ENCODE data around the gene RNASE12. TPM values are rescaled to one million over a fixed set of nuclear protein-coding genes. Genes with fewer than 3 reads are reported as not detected.

Gene RNASE12
- total RNA-seq, 4 donors from 2014 or later = not detected

DNA sequence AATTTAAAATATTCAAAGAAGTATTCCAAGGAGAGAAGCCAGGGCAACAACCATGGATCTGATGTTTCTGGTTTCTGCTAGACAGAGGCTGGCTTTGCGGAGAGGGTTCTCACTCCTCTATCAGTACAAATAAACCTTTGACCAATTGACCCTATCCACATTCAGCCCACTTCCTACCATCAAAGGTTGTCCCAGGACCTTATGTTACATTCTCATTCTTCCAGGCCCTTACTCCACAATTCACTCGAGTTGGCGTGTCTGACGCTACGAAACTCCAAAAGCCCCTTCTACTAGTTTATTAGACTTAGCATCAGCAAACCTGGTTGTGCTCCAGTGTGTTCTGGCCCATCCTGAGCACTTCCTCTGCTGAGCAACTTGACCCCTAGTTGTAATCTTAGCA is 24.8 kb upstream of the RNASE12 start:
- peaks cover 0 to 33% (median 7%) of the 10 kb centered on the region in 3 donors for H3K4me1 ChIP-seq
- no peak overlapping the region for H3K27ac ChIP-seq
- 88 to 98% methylated on average over 5 of the region's 5 CpGs for WGBS, 2 donors (ENCODE audit: low coverage in 1 of 2)
- ATAC-seq = no peak
- no peak overlapping the region for H3K4me3 ChIP-seq
- no peaks in the 10 kb centered on the region for H3K36me3 ChIP-seq
- H3K27me3 ChIP-seq = no peaks in the 10 kb centered on the region
- no peaks in the 10 kb centered on the region for H3K9me3 ChIP-seq
- TF ChIP-seq EP300 (IDR thresholded peaks at IDR 0.05) = no peak
- TF ChIP-seq, protein P1, sequence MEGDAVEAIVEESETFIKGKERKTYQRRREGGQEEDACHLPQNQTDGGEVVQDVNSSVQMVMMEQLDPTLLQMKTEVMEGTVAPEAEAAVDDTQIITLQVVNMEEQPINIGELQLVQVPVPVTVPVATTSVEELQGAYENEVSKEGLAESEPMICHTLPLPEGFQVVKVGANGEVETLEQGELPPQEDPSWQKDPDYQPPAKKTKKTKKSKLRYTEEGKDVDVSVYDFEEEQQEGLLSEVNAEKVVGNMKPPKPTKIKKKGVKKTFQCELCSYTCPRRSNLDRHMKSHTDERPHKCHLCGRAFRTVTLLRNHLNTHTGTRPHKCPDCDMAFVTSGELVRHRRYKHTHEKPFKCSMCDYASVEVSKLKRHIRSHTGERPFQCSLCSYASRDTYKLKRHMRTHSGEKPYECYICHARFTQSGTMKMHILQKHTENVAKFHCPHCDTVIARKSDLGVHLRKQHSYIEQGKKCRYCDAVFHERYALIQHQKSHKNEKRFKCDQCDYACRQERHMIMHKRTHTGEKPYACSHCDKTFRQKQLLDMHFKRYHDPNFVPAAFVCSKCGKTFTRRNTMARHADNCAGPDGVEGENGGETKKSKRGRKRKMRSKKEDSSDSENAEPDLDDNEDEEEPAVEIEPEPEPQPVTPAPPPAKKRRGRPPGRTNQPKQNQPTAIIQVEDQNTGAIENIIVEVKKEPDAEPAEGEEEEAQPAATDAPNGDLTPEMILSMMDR (IDR thresholded peaks at IDR 0.05) = no peak
- TF ChIP-seq POLR2AphosphoS5 (IDR thresholded peaks at IDR 0.05) = no peak
- no peak for TF ChIP-seq POLR2A (IDR thresholded peaks at IDR 0.05)

DNA sequence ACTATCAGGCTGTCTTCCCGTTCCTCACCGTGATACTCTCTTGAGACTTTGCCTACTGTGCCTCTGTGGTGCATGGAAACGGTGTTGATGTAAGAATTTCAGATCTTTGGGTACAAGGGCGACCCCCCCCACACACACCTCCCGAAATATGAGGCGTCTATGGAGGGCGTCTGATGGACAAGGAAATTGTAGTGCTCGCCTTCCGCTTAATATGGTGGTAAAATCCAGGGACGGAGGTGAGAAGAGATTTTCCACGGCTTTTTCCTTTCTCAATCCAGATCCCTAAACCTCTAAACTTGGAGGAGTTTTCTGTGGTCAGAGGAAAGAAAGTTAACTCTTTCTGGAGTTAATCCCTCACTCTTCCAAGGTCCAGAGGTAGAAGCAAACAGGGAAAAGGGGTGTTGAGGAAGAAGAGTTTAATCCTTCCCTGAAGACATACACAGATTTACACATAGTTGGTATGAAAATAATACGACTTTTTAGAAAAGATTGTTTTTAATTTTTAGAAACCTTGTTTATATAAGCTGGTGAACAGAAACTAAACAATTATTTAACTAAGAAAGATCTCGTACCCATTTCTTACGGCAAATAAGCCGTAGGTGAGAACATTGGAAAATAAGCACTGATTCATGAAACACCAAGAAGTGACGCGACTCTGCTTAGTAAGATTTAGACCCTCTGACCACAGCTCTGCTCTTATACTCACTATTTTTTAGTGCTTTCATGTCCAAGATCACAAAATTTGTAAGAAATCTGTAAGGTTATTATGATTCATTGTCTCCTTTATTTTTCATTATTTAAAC is 23.1 kb upstream of the RNASE12 start:
- H3K27ac ChIP-seq = peak overlapping the region; percentile 72 to 81 (median 78)
- no peaks in the 10 kb centered on the region for H3K36me3 ChIP-seq
- peaks cover 0 to 44% (median 7%) of the 10 kb centered on the region in 3 donors for H3K4me1 ChIP-seq
- no peaks in the 10 kb centered on the region for H3K27me3 ChIP-seq
- H3K4me3 ChIP-seq = peak overlapping the region; percentile 56 to 73
- ATAC-seq = no peak
- TF ChIP-seq, protein P1 (IDR thresholded peaks at IDR 0.05) = no peak
- TF ChIP-seq POLR2AphosphoS5 (IDR thresholded peaks at IDR 0.05) = no peak
- TF ChIP-seq POLR2A (IDR thresholded peaks at IDR 0.05) = no peak
- TF ChIP-seq EP300 (IDR thresholded peaks at IDR 0.05) = no peak
- 6 to 12% methylated on average over 8 to 15 of the region's 17 CpGs for WGBS, 2 donors (ENCODE audit: low coverage in 1 of 2)
- H3K9me3 ChIP-seq = no peaks in the 10 kb centered on the region

- peaks cover 0 to 48% (median 7%) of the 10 kb centered on the region in 3 donors for H3K4me1 ChIP-seq
- WGBS, 2 donors (ENCODE audit: low coverage in 1 of 2) = 0 to 1% methylated on average over 15 to 26 of the region's 34 CpGs
- no peaks in the 10 kb centered on the region for H3K36me3 ChIP-seq
- TF ChIP-seq, protein P1 (IDR thresholded peaks at IDR 0.05) = peak; percentile 61 to 99 (median 90)
- no peak for TF ChIP-seq POLR2AphosphoS5 (IDR thresholded peaks at IDR 0.05)
- no peaks in the 10 kb centered on the region for H3K27me3 ChIP-seq
- peak; percentile 89 for ATAC-seq
- H3K4me3 ChIP-seq = peak overlapping the region; percentile 56 to 73
- no peaks in the 10 kb centered on the region for H3K9me3 ChIP-seq
- H3K27ac ChIP-seq = peak overlapping the region; percentile 72 to 81 (median 78)
Observed at GRCh38 chr14:20613094-20614037, 22.2 kb upstream of the RNASE12 start.

DNA sequence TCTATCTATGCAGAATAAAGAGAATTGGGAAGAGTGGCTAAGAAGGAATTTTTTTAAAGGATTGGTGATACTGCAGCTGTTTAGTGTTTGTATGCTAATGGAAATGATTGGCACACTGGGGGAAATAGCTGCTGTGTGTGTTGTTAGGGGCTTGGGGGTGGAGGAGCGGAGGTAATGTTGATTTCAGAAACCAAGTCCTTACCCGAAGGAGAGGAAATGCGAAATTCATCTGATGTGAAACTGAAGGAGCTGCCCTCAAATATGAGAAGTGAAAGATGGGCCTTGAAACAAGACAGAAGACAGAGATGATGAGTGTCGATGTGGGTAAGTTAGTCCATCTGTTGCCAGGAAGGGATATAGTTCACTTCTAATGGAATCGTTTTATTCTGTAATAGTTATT is 21.2 kb upstream of the RNASE12 start:
- Histone ChIP-seq H3K27ac (peak overlapping the region in 1 of 4 donors; percentile 80), H3K4me1 (peaks cover 0 to 48% (median 7%) of the 10 kb centered on the region in 3 donors), H3K9me3 (no peaks in the 10 kb centered on the region), H3K36me3 (no peaks in the 10 kb centered on the region), H3K4me3 (no peak overlapping the region), H3K27me3 (no peaks in the 10 kb centered on the region)
- TF ChIP-seq, protein P1 (IDR thresholded peaks at IDR 0.05) = no peak
- no peak for TF ChIP-seq POLR2AphosphoS5 (IDR thresholded peaks at IDR 0.05)
- no peak for TF ChIP-seq EP300 (IDR thresholded peaks at IDR 0.05)
- TF ChIP-seq POLR2A (IDR thresholded peaks at IDR 0.05) = no peak
- ATAC-seq = no peak
- 40 to 57% methylated on average over 5 of the region's 5 CpGs for WGBS, 2 donors (ENCODE audit: low coverage in 1 of 2)

Data from gastroesophageal sphincter (tissue), 4 donors.